ENCODE data around the gene PDE4B.

The PDE4B gene

DNA sequence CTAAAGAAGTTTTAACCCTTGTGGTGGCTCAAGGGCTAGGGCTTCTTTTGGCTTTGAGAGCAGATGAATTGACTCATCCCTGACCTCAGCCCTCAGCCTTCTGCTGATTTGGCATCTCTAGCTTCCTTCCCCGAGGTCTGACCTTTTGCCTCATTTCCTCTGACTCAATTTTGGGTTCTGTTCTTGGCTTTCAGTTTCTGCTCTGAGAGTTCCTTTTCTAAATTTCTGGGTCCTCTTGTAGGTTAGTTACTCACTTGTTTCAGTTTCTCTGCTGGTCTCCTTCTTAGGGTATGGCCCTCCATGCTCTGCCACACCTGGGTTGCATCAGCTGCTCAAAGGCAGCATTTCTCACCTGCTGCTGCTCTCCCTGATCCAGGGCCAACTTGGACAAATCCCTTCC is 19.4 kb downstream of the PDE4B start:
- in situ Hi-C loops (cut with HindIII; ENCODE audit: low sequenced_read_pairs) = no loop called here

GRCh38 chr1:65813956-65814355 is 21.3 kb downstream of the PDE4B start:
- in situ Hi-C loops (cut with HindIII; ENCODE audit: low sequenced_read_pairs) = no loop called here

GRCh38 chr1:65814752-65815151 is 22.1 kb downstream of the PDE4B start:
- in situ Hi-C loops (cut with HindIII; ENCODE audit: low sequenced_read_pairs) = no loop called here

DNA sequence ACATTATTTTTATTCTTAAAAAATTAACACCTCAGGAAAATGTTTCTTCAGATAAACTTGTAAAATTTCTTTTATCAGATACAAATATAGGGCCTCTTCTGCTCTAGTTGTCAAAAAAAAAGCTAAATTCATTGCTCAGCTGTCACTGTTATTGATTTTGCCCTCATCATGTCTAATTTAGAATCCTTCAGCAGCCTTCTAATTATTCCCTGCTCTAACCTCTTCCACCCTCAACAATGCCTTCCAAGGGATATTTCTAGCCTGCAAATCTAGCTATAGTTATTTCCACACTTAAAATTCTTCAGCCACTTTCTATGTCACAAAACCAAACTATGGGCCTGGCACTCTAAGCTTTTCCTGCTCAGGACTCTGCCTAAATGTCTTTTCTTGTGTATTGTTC is 25.2 kb downstream of the PDE4B start:
- in situ Hi-C loops (cut with HindIII; ENCODE audit: low sequenced_read_pairs) = no loop called here

DNA sequence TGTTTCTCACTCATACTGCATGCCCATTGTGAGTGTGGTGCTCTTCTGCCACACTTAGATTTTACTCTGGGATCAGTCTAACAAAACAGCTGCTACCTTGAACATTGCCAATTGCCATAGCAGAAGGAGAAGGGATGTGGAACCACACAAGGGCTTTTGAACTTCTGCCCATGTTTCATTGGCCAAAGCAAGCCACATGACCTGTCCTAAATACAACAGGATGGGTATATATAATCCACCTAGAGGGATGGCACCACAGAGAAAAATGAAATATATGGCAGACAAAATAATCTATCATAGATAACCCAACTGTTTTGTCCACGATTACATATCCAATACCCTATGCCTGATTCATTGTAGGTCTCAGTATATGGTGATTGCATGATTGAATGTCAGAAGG is 26.3 kb downstream of the PDE4B start:
- in situ Hi-C loops (cut with HindIII; ENCODE audit: low sequenced_read_pairs) = no loop called here

- in situ Hi-C loops (cut with HindIII; ENCODE audit: low sequenced_read_pairs) = no loop called here
Observed at GRCh38 chr1:65820983-65821382, 28.3 kb downstream of the PDE4B start.

DNA sequence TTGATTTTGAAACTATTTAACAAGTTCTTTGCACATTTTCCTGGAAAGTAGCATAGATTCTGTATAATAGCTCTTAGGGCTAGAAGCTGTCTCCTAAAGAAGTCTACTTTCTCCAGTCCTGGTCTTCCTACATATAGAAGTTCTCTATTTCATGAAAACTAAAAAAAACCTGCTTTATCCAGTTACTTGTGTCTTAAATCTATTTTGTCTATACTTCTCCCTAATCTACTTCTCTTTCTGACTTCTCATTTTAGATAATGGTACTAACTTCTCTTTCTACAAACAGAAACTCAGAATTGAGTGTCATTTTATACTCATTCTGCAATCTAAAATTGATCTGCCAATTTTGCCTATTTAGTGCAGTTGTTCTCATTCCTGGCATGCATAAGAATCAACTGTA is 28.7 kb downstream of the PDE4B start:
- in situ Hi-C loops (cut with HindIII; ENCODE audit: low sequenced_read_pairs) = no loop called here

- in situ Hi-C loops (cut with HindIII; ENCODE audit: low sequenced_read_pairs) = no loop called here
Observed at GRCh38 chr1:65824103-65824502, 31.4 kb downstream of the PDE4B start.

GRCh38 chr1:65825741-65826140 is 33.0 kb downstream of the PDE4B start:
- in situ Hi-C loops (cut with HindIII; ENCODE audit: low sequenced_read_pairs) = no loop called here

DNA sequence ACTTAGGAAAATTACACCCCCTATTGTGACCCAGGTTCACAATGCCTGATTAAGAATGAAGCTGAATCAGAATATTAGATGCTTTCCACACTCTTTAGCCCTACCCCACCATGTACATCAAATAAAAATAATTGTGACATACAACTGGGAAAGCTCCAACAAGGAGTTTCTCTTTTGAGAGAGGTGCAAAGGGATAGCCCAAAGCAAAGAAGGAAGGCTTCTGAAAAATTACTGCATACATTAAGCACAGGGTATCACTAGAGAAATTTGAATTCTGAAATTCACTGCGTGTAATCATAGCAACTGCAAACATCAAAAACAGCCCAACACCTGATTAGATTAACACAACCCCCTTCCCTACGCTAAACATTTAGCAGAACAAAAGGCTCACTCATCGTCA is 34.1 kb downstream of the PDE4B start:
- in situ Hi-C loops (cut with HindIII; ENCODE audit: low sequenced_read_pairs) = no loop called here

GRCh38 chr1:65827346-65827745 is 34.7 kb downstream of the PDE4B start:
- in situ Hi-C loops (cut with HindIII; ENCODE audit: low sequenced_read_pairs) = no loop called here

DNA sequence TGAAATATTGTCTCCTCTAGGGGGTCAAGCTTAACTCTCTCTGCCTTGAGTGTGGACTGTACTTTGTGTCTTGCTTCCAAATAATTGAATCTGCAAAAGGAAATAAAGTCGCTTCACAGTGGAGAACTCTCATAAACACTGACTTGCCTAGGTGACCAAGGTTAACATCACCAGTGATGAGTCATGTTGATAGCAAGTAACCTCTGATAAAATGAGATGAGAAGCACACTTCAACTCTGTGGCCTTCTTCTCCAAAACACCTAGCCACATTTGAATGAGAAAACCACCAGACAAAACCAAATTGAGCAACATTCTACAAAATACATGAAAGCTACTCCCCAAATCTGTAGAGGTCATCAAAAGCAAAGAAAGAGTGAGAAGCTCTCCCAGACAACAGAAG is 37.6 kb downstream of the PDE4B start:
- in situ Hi-C loops (cut with HindIII; ENCODE audit: low sequenced_read_pairs) = loop anchor here (5.0 kb wide), 1 partner anchor 72 kb away; no protein-coding TSS in a partner anchor

- in situ Hi-C loops (cut with HindIII; ENCODE audit: low sequenced_read_pairs) = loop anchor here (5.0 kb wide), 1 partner anchor 70 kb away; no protein-coding TSS in a partner anchor
Observed at GRCh38 chr1:65832296-65832695, 39.6 kb downstream of the PDE4B start.

GRCh38 chr1:65836686-65837085 is 44.0 kb downstream of the PDE4B start:
- in situ Hi-C loops (cut with HindIII; ENCODE audit: low sequenced_read_pairs) = no loop called here

GRCh38 chr1:65840683-65841082 is 48.0 kb downstream of the PDE4B start:
- in situ Hi-C loops (cut with HindIII; ENCODE audit: low sequenced_read_pairs) = loop anchor here (5.0 kb wide), 1 partner anchor 38 kb away; no protein-coding TSS in a partner anchor

GRCh38 chr1:65844296-65844695 is 51.6 kb downstream of the PDE4B start:
- in situ Hi-C loops (cut with HindIII; ENCODE audit: low sequenced_read_pairs) = loop anchor here (5.0 kb wide), 1 partner anchor 42 kb away; no protein-coding TSS in a partner anchor

DNA sequence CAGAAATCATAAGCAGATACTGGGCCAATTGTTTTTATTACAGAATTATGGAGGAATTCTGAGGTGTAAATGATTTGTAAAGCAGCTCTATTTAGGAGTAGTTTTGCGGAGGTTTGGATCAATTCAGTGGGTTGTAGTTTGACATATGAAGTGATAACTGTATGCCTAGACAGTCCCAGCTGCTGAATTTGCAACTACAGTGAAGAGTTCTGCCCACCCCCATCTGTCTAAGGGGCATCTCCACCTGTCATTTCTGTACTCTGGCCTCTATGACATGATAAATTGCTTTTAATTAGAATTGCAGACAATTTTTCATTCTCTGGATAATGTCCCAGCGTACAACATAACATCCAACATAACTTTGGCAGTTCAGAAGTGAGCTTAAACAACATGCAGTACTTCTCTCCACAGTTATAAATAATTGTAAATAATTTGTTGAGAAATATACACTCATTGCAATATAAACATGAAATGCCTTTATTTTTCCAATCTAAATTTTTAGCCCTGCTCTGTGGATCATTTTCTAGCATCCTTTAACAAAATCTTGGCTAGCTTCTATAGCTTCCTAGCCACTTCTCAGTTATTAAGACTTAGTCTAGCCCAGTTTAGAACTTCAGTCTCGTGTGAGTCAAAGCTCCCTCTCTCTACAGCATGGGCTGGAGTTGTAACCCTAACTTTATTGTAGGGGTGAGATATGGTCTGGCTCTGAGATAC is 52.3 kb downstream of the PDE4B start:
- in situ Hi-C loops (cut with HindIII; ENCODE audit: low sequenced_read_pairs) = loop anchor here (5.0 kb wide), 1 partner anchor 43 kb away; no protein-coding TSS in a partner anchor

DNA sequence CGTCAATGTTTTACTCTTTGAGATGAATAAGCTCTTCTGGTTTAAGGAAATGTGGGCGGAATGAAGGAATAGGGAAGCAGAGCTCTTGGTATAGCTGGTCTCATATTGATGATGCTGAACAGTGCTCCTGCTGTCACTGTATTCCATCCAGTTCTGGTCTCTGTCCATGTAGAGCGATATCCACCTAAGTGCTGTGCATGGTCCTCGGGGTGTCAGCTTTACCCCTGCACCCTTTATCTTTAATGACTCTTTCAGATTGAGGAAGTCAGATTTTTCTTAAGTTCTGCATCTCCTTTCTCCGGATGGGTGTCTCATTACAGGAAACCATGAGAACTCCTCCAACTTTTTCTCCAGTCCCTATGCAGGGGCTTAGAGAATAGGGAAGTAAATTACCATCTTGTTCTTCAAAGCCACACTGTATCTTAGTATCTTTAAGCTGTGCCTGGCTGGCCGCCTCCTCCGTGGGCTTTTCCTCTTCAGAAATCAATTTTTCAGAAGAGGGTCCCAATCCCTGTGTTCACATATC is 52.9 kb downstream of the PDE4B start:
- in situ Hi-C loops (cut with HindIII; ENCODE audit: low sequenced_read_pairs) = no loop called here

DNA sequence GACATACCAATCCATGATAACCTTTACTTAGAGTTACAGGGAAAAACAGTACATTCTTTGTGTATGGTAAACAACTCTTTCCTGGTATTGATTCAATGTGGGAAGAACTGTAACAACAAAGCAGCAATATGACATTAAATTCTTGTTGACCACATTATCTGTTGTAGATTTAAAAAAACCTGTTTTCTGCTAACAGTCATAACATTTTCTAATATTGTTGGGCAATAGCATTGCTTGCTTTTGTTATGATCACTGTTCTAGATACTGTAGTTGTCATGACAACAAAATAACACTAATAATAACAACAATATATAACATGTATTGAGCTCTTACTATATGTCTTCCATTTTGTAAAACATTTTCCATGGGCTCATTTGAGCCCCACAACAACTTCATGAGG is 54.2 kb downstream of the PDE4B start:
- in situ Hi-C loops (cut with HindIII; ENCODE audit: low sequenced_read_pairs) = no loop called here

GRCh38 chr1:65850281-65850680 is 57.6 kb downstream of the PDE4B start:
- in situ Hi-C loops (cut with HindIII; ENCODE audit: low sequenced_read_pairs) = loop anchor here (10.0 kb wide), 1 partner anchor 75 kb away; no protein-coding TSS in a partner anchor

DNA sequence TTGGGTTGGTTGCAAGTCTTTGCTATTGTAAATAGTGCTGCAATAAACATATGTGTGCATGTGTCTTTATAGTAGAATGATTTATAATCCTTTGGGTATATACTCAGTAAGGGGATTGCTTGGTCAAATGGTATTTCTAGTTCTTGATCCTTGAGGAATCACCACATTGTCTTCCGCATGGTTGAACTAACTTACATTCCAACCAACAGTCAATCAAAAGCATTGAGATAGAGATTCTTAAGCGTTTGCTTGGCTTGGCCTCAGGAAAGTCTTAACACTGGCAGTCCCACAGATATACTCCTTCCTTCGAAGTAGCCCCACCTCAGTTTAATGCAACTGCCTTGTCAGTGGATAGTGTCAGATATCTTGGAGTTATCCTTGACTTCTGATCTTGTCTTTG is 63.9 kb downstream of the PDE4B start:
- in situ Hi-C loops (cut with HindIII; ENCODE audit: low sequenced_read_pairs) = loop anchor here (10.0 kb wide), 1 partner anchor 82 kb away; no protein-coding TSS in a partner anchor

GRCh38 chr1:65866439-65866838 is 73.7 kb downstream of the PDE4B start:
- in situ Hi-C loops (cut with HindIII; ENCODE audit: low sequenced_read_pairs) = no loop called here
